ENCODE data around the gene C9orf43.
"Not testable (repeated sequence)": the region's sequence is repeated elsewhere in the genome, so short reads cannot be mapped to it uniquely, and the experiment has no call there.

Gene C9orf43

DNA sequence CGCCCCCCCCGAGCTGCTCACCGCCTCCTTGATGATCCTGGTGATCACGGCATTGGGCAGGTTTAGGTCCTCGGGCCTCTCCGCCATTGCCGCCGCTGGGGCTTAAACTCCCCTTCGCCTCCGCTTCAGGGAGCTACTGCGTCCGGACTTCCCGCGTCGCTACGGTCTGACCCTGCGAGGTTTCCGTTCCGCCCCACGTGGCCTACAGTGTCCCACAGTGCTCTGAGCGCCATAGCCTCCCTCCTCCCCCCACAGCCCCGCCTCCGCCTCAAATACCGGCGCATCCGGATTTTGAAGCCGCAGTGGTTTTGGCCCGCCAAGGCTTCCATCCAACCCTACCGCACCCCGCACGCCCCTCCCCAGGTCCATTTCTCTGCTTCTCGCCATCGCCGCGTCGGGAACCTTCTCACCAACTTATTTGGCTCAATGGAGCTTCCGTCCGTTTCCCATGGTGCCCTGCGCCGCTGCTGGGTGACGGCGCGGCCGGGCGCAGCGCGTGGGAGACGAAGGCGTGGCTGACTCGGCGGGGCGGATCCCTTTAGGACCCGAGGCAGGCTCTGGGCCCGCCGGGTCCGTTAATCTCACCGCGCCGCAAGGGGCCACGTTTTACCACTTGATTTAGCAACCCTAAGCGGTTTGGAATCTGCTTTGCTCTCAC lies at the start of gene C9orf43, which contains the start of gene POLE3:
Gene C9orf43, plus strand, starts transcription at position 541 of the 658 bp plus-strand sequence. CDS start 2,747 bp downstream, outside the sequence.
Gene POLE3, minus strand, starts transcription at position 469 of the 658 bp plus-strand sequence. Its CDS starts 382 bp downstream, at position 87.
- DNase-seq, result peak; percentile 90

DNA sequence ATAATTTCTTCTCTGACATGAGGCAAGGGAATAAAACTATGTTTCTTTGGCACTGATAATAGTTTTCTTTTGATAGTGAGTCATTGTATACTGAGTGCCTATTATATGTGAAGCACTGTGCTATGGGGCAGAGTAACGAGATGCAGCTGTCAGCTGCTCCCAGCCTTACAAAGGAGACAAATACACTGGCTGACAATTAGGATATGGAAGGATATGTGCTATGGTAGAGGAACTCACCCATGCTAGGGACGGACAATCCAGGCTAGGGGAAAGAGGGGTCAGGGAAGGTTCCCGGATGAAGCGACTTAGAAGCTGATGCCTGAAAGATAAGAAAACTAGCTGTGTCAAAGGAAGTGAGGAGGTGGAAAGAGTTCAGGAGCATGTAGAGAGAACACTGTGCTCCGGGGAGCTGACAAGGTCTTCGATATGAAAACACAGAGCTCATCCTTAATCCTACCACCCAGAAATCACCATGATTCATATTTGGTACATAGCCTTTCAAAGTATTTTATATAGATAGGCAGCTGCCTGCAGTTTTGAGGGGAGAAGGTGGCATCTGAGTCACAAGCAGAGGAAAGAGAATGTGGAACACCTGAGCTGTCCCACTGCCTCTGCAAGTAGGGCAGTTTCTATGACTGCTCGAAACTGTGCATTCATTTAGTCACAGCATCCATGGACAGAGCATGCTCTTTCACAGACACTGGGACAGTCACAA lies 49.1 kb upstream of the C9orf43 start:
- DNase-seq, result no peak

DNA sequence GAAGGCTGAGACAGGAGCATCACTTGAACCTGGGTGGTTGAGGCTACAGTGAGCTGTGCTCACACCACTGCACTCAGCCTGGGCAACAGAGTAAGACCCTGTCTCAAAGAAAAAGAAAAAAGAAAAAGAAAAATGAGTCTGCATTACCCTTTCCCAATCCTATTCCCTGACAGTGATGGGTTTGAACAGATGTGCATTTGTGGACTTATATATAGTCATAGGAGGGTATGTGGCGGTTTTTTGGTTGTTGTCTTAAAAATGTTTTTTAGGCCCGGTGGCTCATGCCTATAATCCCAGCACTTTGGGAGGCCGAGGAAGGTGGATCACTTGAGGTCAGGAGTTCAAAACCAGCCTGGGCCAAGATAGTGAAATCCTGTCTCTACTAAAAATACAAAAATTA lies 47.2 kb upstream of the C9orf43 start:
- no peak for DNase-seq

DNA sequence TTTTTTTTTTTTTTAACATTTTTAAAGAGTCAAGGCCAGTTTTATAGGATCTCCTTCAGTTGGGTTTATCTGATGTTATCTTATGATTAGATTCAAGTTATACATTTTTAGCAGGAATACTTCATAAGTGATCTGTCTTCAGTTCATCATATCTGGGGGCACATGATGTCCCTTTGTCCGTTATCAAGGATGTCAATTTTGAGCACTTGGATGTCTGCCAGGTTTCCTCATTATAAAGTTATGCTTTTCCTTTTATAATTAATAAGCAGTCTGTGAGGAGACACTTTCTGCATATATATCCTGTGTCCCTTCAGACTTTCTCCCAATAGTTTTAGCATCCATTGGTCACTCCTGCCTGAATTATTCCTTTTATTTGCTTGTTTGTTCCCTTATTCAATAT lies 45.6 kb upstream of the C9orf43 start:
- DNase-seq, result no peak

DNA sequence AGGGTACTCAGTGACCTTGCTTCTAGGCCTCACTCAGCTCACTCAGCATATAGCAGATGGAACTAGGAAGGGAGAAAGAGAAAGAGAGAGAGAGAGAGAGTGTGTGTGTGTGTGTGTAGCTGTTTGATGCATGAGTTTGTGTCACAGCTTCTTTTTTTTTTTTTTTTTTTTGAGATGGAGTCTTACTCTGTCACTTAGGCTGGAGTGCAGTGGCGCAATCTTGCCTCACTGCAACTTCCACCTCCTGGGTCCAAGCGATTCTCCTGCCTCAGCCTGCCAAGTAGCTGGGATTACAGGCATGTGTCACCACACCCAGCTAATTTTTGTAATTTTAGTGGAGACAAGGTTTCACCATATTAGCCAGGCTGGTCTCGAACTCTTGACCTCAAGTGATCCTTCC lies 44.9 kb upstream of the C9orf43 start:
- DNase-seq, result not testable (repeated sequence)

DNA sequence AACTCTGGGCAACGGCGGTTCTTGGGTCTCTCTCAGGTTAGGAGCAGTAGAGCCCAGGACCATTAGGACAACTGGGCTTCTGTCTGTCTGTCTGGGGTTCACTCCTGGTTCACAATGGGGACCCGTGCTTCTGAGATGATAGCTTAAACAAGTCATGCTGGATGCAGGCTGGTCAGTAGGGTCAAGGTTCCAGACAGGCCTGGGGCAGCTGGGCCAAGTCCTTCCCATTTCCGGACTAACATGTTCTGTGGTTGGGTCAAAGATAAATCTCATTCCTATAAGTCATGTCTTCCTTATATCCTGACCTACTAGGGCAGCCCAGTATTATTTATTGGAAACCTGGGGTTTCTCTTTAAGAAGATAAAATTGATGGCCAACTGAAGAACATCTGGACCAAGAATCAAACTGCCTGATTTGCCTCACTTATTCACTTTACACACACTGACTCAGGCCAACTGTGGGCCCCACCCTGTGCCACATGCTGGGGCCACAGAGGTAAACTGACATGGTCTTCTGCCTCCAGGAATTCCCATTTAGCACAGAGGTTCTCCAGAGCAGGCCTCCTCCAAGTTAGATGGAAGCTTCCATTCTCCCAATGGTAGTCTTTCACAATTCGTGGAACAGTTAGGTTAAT lies 42.1 kb upstream of the C9orf43 start:
- DNase-seq, result no peak

DNA sequence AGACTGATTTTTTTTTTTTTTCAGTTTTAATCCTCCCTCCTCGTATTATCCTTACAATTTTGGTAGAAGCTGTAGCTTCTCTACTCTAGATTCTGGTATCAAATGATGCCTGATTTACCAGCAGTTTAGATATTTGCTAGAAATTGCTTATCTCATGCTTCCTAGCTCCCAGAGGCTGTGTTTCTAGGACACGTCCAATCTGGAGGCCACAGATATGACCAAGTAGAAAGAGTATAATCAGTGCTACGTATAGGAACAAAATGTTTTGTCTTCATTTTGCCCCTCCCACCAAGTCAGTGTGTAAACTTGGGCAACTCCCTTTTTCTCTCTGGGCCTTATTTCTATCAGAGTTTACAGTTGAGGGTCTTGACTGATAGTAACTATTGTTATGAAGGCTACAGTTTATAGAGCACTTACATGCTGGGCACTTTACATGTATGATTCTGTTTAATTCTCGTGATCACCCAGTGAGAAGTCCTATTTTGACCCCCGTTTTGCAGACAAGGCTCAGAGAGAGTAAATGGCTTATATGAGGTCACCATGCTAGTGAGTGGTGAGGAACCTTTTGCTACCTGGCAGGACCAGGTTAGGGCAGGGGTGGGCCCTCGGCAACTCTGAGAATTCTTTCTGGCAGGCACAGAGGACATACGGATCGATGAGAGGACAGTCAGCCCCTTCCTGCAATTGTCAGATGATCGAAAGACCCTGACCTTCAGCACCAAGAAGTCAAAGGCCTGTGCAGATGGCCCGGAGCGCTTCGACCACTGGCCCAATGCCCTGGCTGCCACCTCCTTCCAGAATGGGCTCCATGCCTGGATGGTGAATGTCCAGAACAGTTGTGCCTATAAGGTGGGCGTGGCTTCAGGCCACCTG lies 41.3 kb upstream of the C9orf43 start:
- no peak for DNase-seq

- DNase-seq, result no peak
Measured at GRCh38 chr9:113369855-113370140, 40.7 kb upstream of the C9orf43 start.

DNA sequence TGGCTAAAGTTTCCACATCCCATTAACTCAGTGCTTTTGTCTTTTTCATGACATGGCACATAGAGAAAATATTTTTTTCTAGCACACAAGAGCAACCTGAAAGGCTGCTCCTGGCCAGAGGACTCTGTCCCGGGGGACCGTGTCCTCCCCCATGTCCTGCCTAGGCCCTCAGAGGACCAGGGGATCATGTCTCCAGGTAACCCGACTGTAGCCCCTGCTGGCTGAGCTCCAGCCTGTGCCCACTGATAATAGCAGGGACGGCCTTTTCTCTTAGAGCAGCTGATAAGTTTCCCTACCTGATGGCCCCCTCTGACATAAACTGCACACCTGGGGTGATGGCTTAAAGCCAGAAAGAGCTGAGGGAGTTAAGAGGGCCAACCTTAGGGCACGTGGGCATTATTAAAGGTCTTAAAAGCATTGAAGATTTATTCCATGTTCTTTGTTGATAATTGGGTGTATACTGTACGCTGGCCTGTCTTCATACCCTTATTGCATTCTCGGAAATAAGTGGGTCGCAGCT lies 39.7 kb upstream of the C9orf43 start:
- DNase-seq, result no peak

GRCh38 chr9:113372059-113372458 lies 38.5 kb upstream of the C9orf43 start:
- no peak for DNase-seq

DNA sequence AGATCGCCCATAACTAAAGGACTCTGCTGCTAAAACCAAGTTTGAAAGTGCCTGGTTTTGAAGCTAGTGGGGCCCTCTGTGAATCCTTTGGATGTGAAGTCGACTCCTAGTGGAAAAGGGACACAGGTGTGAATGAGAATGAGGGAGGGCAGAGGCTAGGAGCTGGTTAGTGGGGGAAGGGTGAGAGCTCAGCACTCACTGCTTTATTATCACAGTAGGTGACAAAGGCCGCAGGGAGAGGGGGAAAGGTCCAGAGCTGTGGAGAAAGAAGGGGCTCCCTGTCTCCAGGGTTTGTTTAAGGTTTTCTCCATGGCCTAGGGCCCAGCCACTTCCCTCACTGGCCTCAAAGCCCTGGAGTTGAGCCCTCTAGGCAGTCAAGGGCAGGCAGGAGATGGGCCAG lies 37.3 kb upstream of the C9orf43 start:
- DNase-seq, result no peak

DNA sequence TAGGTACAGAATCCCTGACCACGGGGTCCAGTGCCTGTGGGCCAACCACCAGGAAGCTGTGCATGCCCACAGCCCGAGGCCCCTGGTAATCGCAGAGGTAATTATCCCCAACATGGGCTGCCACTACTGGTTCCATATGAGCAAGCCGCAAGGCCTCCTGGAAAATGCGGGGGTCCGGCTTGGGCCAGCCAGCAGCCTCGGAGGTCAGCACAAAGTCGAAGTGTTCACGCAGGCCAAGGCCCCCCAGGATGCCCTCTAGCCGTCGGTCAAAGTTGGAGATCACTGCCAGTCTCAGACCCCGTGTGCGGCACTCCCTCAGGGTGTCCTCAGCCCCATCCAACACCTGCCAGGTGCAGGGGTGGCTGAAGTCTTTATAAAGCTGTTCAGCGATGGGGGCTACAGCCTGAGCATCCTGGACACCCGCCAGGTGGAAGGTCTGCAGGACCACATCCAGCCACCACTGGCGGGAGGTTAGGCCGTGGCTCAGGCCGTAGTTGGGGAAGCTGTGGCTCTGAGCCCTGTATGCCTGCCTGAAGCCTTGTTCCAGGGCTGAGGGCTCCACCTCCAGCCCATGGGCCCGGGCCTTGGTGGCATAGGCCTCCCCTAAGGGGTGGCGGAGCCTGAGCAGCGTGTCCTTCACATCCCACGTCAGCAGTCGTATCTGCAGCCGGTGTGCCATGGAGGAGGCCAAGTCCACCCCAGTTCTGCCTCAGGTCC lies 36.7 kb upstream of the C9orf43 start:
- no peak for DNase-seq

DNA sequence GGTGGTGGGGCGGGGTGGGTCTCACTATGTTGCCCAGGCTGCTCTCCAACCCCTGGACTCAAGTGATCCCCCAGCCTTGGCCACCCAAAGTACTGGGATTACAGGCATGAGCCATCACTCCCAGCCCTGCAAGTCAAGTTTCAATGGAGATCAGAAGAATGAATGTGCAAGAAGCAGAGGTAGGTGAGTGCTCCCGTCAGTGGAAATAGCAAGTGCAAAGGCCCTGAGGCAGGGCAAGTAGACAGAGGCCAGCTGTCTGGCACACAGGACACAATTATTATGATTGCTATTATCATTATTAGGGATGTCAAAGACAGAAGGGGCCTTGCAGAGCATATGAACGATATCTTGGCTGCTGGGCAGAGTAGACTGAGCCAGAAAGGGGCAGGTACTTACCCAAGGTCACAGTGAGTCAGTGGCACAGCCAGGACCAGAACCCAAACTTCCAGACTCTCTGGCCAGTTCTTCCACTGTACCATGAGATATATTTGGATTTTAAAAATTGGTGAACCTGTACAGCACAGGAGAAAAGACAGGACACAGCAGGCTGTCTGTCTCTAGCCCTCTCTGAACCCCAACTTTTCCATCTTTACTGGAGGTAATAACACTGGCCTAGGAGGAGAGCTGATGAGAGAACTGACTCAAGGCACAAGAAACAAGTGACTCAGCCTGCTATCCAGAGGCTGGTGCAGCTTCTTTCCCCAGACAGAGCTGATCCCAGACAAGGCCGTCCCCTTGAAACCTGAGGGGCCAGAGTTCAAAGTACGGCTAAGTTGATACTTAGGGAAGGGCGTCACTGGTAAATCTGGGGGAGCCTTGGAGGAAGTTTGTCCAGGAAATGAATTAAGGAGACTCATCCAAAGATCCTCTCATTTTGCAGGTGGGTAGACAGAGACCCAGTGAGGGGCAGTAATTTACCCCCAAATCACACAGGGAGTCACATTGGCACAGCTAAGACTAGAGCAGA lies 35.2 kb upstream of the C9orf43 start:
- DNase-seq, result no peak

DNA sequence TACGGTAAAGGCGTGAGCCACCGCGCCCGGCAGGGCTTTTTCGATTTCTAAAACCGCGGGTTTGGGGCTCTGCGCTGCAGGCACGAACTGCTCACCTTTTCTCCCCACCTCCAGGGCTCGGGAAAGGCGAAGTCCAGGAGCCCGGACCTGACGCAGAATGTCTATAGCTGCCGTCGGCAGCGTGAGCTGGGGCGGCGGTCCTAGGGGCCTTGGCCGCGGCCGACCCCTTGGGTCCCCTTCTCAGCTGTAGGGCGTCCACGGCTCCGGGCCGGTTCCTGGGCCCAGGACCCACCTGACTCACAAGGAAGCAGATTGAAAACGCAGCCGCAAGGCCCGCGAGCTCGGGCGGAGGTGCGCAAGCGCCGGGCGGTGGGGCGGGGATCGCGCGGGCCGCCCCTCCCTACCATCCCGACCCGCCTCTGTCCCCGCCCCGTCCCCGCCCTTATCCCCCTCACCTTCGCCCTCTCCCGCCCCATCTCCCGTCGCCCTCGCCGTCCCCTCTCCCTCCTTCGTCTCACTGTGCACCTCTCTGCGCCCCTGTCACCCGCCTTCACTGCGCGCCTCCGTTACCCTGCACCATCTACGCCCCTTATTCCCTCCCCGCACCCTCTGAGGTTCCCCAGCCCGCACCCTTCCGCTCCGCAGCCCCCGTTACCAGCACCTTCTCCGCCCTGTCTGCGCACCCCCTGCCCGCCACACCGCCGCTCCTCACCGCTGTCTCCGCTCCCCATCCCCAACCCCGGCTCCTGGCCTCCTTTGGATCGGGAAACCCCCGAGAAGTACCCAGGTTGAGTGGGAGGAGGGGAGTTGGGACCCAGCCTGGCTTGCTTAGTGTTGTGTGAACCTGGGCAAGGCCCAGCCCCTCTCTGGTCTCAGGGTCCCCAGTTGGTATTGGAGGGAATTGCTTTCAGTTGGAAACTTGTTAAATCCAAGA lies 33.6 kb upstream of the C9orf43 start, which contains the start of gene HDHD3:
Gene HDHD3, minus strand, starts transcription at position 353 of the 934 bp plus-strand sequence. CDS start 2,632 bp downstream, outside the sequence.
- DNase-seq, result peak; percentile 47

DNA sequence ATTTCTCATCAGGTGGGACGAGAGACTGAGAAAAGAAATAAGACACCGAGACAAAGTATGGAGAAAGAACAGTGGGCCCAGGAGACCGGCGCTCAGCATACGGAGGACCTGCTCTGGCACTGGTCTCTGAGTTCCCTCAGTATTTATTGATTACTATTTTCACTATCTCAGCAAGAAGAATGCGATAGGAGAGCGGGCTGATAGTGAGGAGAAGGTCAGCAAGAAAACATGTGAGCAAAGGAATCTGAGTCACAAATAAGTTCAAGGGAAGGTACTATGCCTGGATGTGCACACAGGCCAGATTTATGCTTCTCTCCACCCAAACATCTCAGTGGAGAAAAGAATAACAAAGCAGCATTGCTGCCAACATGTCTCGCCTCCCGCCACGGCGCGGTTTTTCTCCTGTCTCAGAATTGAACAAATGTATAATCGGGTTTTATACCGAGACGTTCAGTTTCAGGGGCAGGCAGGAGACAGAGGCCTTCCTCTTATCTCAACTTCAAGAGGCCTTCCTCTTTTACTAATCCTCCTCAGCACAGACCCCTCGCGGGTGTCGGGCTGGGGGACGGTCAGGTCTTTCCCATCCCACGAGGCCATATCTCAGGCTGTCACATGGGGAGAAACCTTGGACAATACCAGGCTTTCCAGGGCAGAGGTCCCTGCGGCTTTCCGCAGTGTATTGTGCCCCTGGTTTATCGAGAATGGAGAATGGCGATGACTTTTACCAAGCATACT lies 31.3 kb upstream of the C9orf43 start:
- not testable (repeated sequence) for DNase-seq

- DNase-seq, result not testable (repeated sequence)
Measured at GRCh38 chr9:113379829-113380210, 30.7 kb upstream of the C9orf43 start.

GRCh38 chr9:113380869-113381378 lies 29.6 kb upstream of the C9orf43 start:
- DNase-seq, result no peak

- not testable (repeated sequence) for DNase-seq
Measured at GRCh38 chr9:113381441-113381840, 29.1 kb upstream of the C9orf43 start.
